ENCODE measurements around the gene ZBTB33.

ZBTB33 gene

GRCh38 chrX:120264341-120264740 lies 13.7 kb downstream of the ZBTB33 start:
- no peak for DNase-seq

GRCh38 chrX:120269373-120270035 lies 18.9 kb downstream of the ZBTB33 start:
- DNase-seq, result no peak

- no peak for DNase-seq
Observed at GRCh38 chrX:120270567-120270966, 20.0 kb downstream of the ZBTB33 start.

GRCh38 chrX:120271218-120271617 lies 20.6 kb downstream of the ZBTB33 start:
- no peak for DNase-seq

GRCh38 chrX:120274145-120274544 lies 23.5 kb downstream of the ZBTB33 start:
- DNase-seq, result no peak

GRCh38 chrX:120274958-120275357 lies 24.3 kb downstream of the ZBTB33 start:
- DNase-seq, result no peak

GRCh38 chrX:120281021-120281624 lies 30.5 kb downstream of the ZBTB33 start:
- no peak for DNase-seq

GRCh38 chrX:120281761-120282160 lies 31.1 kb downstream of the ZBTB33 start:
- DNase-seq, result no peak

GRCh38 chrX:120282697-120283096 lies 32.1 kb downstream of the ZBTB33 start:
- no peak for DNase-seq

GRCh38 chrX:120286733-120287512 lies 36.3 kb downstream of the ZBTB33 start:
- no peak for DNase-seq

- no peak for DNase-seq
Observed at GRCh38 chrX:120287513-120288112, 37.0 kb downstream of the ZBTB33 start.

GRCh38 chrX:120290107-120290506 lies 39.5 kb downstream of the ZBTB33 start:
- DNase-seq, result no peak

- peak in 1 of 2 experiments; percentile 36 for DNase-seq
Observed at GRCh38 chrX:120291211-120291610, 40.6 kb downstream of the ZBTB33 start.

GRCh38 chrX:120293015-120293414 lies 42.4 kb downstream of the ZBTB33 start:
- DNase-seq, result no peak

- DNase-seq, result no peak
Observed at GRCh38 chrX:120294651-120295050, 44.0 kb downstream of the ZBTB33 start.

- no peak for DNase-seq
Observed at GRCh38 chrX:120297923-120298322, 47.3 kb downstream of the ZBTB33 start.

GRCh38 chrX:120299928-120300327 lies 49.3 kb downstream of the ZBTB33 start:
- DNase-seq, result peak; percentile 9 to 25

- no peak for DNase-seq
Observed at GRCh38 chrX:120301497-120301896, 50.9 kb downstream of the ZBTB33 start.

- no peak for DNase-seq
Observed at GRCh38 chrX:120301960-120302359, 51.3 kb downstream of the ZBTB33 start.

- DNase-seq, result no peak
Observed at GRCh38 chrX:120302434-120302833, 51.8 kb downstream of the ZBTB33 start.

- no peak for DNase-seq
Observed at GRCh38 chrX:120304256-120304655, 53.6 kb downstream of the ZBTB33 start.

GRCh38 chrX:120305531-120306141 lies 55.0 kb downstream of the ZBTB33 start:
- no peak for DNase-seq

- no peak for DNase-seq
Observed at GRCh38 chrX:120306630-120307029, 56.0 kb downstream of the ZBTB33 start.
